OCI-M2 (cell line): Measurements from ENCODE around the gene GGA2.
"Not testable (repeated sequence)": the region's sequence is repeated elsewhere in the genome, so short reads cannot be mapped to it uniquely, and the experiment has no call there.

Experiments used
- DNase-seq: peaks from one replicate; lab custom pipeline; 2025; ENCODE audit not compliant: unreplicated experiment; lab: John Stamatoyannopoulos, UW

The GGA2 gene

DNA sequence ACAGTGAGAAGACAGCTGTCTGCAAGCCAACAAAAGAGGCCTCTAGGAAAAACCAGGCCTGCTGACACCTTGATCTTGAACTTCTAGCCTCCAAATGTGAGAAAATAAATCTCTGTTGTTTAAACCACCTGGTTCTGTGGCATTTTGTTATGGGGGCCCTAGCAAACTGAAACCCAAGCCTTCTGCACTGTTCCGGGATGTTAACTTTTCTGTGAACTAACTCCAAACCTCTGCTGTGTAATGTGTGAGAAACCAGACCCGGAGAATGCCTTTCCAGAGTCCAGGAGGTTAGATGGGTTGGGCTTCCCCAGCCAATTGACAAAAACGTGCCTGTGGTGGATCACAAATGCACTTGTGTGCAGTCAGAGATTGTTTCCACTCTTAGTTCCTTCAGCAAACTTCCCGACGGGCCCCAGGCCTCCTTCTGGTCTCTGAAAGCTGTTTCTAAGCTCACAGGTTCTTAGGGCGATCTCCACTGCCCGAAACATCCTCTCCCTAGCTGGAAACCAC is 13.6 kb upstream of the GGA2 start:
- DNase-seq: no peak

- DNase-seq: no peak
These were observed 13.0 kb upstream of the GGA2 start for GRCh38 chr16:23523321-23523720.

DNA sequence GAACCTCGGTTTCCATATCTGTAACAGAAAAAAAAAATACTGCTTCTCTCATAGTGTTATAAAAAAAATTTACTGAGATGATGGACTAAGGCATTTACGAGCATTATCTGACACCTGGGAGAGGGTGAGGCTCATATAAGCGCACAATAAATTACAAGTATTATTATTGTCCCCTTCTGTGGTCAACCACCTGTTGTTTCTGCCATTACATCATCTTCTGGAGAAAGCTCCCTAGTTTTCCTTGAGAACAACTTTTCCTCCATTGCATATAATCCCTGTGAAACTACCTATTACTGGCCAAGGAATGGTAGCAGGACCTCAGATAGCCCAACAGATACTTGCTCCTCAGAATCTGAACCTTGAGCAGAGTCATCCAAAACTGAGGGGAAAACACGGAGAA is 11.7 kb upstream of the GGA2 start:
- no peak for DNase-seq

GRCh38 chr16:23521037-23521743 is 10.9 kb upstream of the GGA2 start:
- DNase-seq: no peak

DNA sequence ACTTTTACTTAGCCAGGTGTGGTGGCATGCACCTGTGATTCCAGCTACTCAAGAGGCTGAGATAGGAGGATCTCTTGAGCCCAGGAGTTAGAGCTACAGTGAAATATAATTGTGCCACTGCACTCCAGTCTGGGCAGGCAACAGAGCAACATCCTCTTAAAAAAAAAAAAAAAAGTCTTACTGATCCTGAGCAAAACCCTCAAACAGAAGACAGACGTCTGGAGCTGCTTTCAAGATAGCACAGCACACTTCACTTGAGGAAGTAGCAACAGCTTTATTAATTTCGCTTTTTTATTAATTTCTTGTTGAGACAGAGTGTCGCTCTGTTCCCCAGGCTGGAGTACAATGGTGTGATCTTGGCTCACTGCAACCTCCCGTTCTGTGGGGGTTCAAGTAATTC is 10.2 kb upstream of the GGA2 start:
- no peak for DNase-seq

DNA sequence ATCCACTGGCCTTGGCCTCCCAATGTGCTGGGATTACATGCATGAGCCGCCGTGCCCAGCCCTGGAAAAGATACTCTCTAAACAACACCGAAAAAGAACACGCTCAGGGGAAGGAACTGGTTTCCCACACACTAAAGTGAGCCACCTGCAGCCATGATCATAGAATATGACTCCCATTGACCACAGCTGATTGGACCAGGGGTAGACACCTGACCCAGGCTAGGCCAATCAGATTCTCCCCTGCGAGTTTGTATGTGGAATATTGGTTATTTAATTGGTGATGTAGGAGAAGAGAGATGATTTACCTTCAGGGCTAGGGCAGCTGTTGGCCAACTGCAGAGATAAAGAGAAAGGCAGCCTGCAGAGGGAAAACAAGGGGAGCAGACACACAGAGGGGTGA is 9.0 kb upstream of the GGA2 start:
- DNase-seq: no peak

GRCh38 chr16:23518435-23518891 is 8.2 kb upstream of the GGA2 start:
- DNase-seq: no peak

DNA sequence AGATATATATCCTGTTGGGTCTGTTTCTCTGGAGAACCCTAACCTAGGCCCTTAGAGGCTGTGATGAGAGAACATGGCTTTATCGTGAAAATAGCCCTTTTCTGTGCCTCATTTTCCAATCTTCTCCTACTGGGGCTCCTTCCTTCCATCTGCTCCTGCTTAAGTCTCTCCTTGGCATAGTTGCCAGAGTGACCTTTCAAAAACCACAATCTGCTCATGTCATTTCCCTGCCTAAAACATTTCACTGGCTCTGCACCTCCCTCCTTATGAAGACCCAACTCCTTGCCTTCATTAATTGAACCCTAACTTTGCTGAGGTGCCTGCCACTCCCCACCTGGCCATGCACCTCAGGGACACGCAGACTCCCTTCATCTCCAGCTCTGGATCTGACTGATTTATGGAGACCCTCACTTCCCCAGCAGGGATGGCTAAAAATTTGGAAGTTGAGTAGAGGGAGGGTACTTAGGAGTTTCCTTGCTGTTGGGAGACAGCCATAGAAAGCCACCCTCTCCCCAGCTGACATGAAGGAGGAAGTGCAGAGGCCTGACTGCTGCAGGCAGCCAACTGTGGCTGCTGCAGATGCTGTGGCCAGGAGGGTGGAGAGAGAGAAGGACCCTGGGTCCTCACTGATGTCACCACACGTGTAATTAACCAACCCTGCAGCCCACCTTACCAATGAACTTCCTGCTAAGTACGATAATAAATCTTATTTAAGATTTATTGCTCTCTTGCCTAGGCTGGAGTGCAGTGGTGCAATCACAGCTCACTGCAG is 6.3 kb upstream of the GGA2 start:
- DNase-seq: no peak

DNA sequence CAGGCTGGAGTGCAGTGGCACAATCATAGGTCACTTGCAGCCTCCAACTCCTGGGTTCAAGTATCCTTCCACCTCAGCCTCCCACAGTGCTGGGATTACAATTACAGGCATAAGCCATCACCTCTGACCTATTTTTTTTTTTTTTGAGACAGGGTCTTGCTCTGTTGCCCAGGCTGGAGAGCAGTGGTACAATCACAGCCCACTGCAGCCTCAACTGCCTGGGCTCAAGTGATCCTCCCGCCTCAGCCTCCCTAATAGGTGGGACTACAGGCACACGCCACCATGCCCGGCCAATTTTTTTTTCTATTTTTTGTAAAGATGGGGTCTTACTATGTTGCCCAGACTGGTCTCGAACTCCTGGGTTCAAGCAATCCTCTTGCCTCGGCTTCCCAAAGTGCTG is 5.6 kb upstream of the GGA2 start:
- no peak for DNase-seq

DNA sequence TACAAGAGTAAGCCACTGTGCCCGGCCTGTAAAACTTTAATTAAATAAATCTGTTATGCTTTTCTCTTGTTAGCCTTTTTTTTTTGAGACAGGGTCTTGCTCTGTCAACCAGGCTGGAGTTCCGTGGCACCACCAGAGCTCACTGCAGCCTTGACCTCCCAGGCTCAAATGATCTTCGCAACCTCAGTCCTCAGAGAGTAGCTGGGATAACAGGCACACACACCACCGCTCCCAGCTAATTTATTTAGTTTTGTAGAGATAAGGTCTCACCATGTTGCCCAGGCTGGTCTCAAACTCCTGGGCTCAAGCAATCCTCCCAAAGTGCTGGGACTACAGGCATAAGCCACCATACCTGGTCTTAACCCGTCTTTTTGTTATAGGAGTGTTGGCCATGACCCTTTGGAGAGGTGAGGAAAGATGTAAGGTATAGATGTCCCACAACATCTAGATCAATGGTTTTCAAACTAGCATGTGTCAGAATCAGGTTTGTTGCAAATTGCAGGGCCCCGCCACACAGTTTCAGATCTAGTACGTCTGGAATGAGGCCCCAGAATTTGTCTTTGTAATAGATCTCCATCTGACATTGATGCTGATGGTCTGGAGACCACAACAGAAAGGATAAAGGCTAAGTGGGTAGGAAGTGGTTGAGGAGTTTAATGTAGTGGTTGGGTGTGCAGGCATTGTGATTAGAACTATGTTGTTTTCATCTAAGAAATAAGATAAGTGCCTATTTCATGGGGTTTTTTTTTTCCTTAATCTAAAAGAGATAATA is 4.3 kb upstream of the GGA2 start:
- DNase-seq: no peak

GRCh38 chr16:23512168-23512695 is 1.9 kb upstream of the GGA2 start:
- DNase-seq: no peak

DNA sequence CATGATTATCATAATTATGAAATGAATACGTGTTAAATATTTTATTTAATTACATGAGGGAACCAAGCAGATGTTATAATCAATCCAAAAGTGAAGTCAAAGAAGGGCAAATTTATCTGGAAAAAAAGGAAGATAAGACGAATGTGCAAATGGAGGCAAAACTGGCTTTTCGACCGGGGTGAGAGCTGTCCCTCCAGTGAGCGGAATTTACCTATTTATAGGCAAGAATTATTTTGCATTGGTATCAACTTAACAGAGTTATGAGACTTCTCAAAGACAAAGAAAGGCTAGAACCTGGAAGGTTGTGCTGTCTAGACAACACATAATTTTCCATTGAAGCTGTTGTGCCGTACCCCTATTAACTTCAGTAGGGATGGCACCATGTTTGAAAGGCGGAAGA is 1.4 kb upstream of the GGA2 start:
- no peak for DNase-seq

DNA sequence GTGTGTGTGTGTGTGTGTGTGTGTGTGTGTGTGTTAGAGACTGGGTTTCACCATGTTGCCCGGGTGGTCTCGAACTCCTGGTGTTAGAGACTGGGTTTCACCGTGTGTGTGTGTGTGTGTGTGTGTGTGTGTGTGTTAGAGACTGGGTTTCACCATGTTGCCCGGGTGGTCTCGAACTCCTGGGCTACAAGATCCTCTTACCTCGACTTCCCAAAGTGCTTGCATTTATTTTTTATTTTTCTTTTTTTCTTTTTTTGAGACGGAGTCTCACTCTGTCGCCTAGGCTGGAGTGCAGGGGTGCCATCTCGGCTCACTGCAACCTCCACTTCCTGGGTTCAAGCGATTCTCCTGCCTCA is 599 bp upstream of the GGA2 start:
- not testable (repeated sequence) for DNase-seq

DNA sequence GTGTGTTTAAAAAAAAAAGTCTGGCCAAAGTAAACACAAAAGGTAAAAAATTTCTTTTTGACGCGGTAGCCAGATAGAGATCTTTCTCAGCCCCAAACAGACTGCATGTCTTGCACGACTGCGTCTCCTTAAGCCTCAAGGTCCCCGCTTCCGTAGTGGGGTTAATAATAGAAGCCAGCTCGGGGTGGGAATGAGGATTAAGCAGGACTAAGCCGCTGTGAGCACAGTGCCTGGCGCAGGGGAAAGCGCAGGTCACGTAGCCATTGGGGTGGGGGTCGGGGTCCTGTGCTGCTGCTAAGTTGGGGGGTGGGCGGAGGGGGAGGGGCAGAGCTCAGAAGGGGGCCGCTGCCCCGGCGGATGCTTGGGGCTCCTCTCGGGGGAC is 521 bp downstream of the GGA2 start:
- no peak for DNase-seq

GRCh38 chr16:23509441-23509754 is 896 bp downstream of the GGA2 start:
- DNase-seq: no peak

- no peak for DNase-seq
These were observed 1.5 kb downstream of the GGA2 start for GRCh38 chr16:23508589-23509440.

DNA sequence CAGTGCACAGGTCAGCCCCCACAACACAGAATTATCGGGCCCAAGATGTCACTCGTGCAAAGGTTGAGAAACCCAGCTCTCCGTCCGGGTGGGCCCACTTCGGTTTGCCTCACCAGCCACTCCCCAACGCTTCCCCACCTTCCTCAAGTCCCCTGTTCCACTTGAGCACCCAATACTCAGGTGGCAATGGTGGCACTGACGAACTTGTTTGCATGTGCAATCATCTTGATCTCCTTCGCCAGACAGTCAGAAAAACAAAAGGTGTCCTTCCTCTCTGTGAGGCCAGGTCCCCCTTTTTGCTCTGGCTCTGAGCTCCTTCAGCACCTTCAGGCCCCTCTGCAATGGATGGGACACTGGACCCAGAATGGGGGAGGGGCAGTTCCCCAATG is 3.7 kb downstream of the GGA2 start:
- DNase-seq: no peak

- no peak for DNase-seq
These were observed 4.4 kb downstream of the GGA2 start for GRCh38 chr16:23505671-23506605.

DNA sequence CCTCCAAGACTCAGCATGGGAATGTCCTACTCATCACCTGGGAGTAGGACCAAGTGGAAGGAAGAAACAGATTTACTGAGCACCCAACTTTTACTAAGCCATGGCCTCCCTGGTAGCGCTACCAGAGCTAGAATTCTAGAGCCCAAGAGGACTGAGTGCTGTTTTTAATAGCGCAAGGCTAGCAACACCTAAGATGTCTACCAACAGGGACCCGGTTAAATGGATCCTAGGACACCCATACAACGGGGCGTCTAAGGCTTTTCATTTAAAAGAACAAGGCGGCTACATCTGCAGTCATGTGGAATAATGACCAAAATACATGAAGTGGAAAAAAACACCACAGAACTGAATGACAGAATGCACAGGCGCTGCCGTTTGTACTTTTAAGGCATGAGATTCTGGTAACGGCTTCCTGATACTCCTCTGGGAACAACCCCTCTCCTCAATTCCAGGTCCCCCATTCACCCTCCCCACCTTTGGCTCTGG is 5.1 kb downstream of the GGA2 start:
- no peak for DNase-seq
